GM21737 (cell line): ENCODE results near the gene ATP8B4.

Experiments used
- ATAC-seq: cut with Tn5 transposase; IDR thresholded peaks from one replicate; pipeline ENCODE4 v1.9.1; 2021; ENCODE audit warnings: mild to moderate bottlenecking, moderate library complexity; ENCODE audit not compliant: unreplicated experiment

ATP8B4 gene

DNA sequence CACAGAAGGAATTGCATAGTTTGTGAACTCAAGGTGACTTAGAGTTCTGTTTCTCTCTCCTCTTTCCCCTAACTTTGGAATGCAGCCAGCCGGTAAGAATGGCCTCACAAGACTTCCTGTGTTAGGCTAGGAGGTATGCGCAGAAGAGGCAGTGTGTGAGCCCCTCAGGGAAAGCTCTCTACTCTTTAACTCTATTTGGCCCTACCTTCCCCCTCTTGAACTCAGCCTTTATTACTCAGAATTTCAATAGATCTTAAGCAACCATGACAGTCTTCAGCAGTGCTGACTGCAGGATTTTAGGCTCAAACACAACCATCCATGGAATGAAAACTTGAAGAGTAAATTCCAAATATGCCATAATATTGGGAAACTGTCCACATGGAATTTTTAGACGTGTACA is 288.6 kb downstream of the ATP8B4 start:
- ATAC-seq = no peak

DNA sequence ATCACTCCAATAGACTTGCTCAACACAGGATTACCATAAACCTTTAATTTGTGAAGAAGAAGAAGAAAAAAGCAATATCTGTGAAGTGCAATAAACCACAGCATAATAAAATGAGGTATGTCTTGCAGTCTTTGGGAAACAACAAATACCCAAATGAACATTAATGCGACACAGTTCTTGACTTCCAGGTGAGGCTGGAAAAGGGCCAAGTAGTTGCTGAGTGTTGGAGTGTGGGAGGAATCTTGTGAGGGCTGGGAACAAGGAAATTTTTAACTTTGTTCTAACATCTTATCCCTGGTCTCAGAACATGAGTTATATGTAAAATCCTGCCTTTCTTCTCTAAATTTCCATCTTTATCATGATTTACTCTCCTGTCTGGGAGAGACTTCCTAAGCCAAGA is 291.7 kb downstream of the ATP8B4 start:
- no peak for ATAC-seq

DNA sequence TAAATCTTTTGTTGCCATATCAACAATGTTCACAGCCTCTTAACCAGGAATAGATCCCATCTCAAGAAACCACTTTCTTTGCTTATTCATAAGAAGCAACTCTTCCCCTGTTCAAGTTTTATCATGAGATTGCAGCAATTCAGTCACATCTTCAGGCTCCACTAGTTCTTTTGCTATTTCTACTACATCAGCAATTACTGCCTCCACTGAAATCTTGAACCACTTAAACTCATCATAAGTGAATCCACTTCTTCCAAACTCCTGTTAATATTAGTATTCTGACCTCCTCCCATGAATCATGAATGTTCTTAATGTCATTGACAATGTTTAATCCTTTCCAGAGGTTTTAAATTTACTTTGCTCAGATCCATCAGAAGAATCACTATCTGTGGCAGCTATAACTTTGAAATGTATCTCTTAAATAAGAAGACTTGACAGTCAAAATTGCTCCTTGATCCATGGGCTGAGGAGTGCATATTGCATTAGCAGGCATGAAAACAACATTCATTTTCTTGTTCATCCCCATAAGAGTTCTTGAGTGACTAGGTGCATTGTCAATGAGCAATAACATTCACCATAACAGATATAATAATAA is 292.3 kb downstream of the ATP8B4 start:
- no peak for ATAC-seq

DNA sequence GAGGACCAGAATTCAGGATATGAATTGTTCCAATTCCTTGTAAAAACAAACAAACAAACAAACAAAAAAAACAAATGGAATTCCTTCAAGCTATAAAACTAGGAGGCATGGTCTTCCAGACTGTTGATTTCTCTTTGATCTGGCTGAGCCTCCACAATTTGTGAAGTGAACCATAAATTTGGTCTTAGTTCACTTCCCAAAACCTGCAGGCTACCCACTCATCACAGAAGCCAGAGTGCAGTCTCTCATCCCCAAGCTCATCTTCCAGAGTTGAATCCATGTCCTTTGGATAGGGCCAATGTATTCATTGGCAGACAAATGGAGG is 294.3 kb downstream of the ATP8B4 start:
- no peak for ATAC-seq

DNA sequence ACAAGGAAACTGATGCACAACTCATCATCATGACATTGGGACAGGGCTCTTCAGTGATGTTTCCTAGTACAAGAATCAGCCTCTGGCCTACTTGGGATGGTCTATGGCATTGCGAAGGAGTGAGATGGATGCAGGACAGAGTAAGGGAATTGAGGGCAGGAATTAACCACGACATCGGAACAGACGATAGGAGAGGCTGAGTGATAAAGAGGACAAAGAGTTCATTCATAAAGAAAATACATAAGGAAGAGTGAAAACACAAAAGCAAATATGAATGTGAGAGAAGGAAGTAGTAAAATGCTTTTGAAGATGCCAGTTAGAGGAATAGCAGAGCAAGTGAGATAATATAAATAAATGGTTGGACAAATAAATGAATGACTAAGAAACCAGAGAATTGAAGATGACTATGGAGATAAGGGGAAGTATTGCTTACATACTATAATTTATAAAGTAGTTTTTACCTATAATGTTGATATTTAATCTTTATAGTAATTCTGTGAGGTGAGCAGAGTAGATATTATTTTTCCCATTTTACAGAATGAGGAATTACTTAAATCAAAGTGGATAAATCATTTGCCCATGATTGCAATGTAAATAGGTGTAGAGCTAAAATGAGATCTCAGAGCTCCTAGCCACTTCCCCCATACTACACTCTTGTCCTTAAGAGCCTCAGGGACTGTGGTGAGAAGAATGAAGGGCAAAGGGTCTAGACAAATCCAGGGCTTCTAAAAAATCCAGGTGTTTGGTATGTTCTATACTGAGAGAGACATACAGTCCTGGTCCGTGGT is 294.9 kb downstream of the ATP8B4 start:
- ATAC-seq = no peak

DNA sequence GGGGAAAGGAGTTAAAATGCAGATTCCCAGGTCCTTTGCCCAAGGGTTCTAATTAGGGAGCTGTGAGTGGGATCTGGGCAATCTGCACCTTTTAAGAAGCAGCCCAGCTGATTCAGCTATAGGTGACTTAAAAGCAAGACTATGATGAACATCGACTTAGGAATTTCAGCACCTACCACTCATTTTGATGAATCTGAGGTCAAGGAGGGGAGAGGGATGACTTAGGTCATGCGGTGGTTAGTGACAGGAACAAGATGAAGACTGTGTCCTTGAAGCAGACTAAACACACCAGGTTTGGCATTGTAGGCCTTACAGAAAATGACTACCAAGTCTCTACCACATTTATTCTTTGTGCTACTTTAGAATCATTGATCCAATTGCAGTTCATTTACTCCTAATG is 301.9 kb downstream of the ATP8B4 start:
- ATAC-seq = no peak

DNA sequence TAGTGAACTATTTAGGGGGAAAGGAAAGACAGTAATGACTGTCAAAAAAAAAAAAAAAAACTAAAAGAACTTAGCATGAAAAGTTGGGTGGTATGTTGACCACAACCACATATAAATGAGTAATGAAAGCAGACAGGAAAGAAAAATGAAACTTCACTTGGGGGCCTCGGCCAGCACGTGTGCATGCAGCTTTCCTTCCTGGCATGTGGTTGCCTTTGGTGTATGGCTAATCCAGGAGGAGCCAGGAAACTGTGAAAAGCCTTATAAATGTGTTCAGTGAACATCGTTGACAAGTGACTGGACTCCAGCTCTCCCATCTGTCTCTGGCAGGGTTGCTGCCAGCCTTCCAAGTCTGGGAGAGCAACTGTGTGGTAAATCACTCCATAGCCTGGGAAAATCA is 303.1 kb downstream of the ATP8B4 start:
- no peak for ATAC-seq

DNA sequence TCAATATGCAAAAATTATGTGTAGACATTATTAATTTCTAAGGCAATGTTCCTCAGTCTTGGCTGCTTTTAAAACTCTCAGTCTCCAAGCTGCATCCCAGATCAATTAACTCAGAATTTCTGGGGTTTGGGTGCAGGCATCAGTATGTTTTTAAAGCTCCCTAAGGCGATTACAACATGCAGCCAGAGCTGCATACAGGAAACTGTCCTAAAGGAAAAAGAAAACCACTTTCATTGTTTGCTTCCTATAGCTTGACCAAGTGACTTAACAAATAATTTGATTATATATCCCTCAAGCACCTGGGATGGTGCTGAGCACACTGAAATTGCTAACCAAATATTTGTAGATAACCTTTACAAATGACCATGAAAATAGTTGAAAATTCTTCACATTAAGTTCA is 303.5 kb downstream of the ATP8B4 start:
- ATAC-seq = no peak

DNA sequence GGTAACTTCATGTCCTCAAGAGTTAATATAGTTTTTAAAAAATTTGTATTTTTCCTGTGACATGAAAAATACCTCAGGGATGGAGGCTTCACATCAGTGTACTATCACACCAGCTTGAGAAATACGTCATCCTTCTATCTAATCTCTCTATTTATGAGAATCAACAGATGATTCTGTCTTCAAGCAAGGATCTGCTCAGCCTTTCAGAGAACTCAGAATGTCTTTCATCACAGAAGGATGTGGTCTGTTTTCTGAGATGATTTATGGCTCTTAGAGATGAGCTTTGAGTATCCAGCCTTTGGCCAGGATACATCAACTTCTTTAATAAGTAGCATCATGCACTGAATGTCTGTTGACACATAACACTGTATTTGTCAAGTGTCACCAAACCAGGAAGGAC is 304.3 kb downstream of the ATP8B4 start:
- ATAC-seq = no peak

DNA sequence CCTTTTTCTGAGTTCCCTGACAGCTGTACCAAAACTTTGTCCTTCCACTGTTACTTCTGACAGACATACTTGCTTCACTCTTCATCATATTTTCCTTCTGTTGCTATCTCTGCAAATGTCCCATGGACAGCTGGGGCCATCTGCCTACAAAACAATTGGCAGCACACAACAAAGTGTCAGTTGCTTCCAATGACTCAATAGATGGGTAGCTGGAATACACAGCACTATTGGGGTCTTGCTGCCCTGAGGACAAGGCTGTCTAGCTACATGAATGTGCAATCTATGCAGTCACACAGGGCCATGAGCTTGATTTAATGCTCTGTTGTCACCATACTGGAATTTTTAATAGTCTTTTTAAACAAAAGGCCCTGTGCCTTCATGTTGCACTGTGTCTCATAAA is 305.4 kb downstream of the ATP8B4 start:
- no peak for ATAC-seq

DNA sequence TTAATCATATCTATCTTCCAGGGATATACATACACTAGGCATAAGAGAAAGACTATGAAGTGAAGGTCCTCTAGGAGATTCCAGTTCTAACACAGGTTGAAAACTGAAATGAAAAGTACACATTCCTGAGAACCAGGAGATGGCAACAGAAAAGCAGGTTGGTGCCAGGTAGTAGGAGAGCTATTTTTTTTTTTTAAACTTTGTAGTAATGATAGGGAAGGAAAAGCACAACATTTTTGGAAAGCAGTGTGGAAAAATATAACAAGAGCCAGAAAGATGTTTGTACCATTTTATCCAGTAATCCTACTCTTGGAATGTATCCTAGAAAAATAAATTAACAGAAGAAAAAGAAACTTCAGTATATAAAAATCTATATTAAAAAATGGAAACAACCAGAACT is 308.3 kb downstream of the ATP8B4 start:
- ATAC-seq = no peak

DNA sequence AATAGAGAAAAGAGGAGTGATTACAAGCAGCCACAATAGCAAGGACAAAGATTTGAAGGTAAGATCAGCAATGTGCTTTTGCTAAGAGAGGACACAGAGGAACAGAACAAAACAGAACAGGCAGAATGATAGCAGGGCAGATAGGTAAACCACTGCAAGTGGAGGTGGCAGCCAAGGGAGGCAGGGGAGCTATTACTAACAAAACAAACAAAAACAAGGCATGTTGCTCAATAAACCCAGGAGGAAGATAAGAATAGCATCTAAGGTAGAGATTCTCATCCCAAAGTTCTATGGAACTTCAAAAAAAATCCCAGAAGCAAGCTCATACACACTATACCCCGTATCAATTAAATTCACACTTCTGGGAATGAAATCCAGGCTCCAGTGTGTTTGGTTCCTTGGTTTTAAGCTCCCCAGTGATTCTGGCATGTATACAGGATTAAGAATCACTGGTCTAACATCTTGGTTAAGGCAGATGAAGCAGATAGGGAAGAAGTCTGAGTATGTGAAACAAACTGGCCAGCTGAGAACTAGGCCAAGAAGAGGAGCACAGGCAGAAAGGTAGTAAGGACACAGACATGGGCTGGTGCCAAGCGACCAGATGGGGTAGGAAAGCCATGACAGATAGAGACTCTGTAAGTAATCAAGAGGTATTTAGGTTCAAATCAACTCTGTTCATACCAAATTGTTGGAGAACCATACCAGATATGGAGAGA is 309.0 kb downstream of the ATP8B4 start:
- no peak for ATAC-seq

DNA sequence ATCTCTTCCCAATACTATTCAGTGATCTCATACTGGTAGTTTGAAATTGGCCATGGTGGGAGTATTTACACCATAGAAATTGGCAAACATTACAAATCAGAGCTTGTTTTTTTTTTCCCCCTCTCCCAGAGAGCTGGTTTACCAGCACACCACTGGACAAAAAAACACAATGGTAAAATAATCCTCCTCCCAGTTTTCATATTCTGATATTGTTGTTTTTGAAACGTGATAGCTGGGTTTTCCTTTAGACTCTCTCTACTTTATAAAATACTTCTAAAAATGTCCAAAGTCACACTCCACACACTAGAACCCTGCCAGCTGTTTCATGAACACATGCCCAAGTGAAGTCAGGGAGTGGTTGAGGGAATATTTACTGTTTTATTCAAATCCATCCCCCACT is 310.7 kb downstream of the ATP8B4 start:
- ATAC-seq = no peak
